Transverse colon (tissue), 4 donors: ENCODE measurements around the gene SCGB1A1. TPM values are rescaled to one million over a fixed set of nuclear protein-coding genes. Genes with fewer than 3 reads are reported as not detected.

Experiments
- DNase-seq: peaks from one replicate; pipeline ENCODE4 v3.0.0-alpha.2; 2019
- H3K27ac ChIP-seq, 4 donors: fragments of 200-600 bp; sonication (generic); 2 replicates each; pipeline ENCODE4 v1.5.1; 2016 to 2018; ENCODE audit warnings: inconsistent platforms in 4 of 4
- H3K27me3 ChIP-seq: fragments of 200-600 bp; sonication (generic); 2 replicates; pipeline ENCODE4 v1.5.1; 2017; ENCODE audit warnings: inconsistent platforms
- H3K36me3 ChIP-seq, 4 donors: fragments of 200-600 bp; sonication (generic); 2 replicates each; pipeline ENCODE4 v1.5.1; 2017 to 2019; ENCODE audit warnings: inconsistent platforms in 4 of 4
- H3K4me1 ChIP-seq, 4 donors: fragments of 200-600 bp; sonication (generic); 2 replicates each; pipeline ENCODE4 v1.5.1; 2017 to 2020; ENCODE audit warnings: inconsistent platforms in 4 of 4
- H3K4me3 ChIP-seq, 4 donors: fragments of 200-600 bp; sonication (generic); 1 replicate in 1 of 4; 2 replicates in 3 of 4; pipeline versions ENCODE4 v1.5.1 to v1.6.1; 2017 to 2019; ENCODE audit warnings: inconsistent platforms in 4 of 4
- H3K9me3 ChIP-seq, 2 donors: fragments of 200-600 bp; sonication (generic); 2 replicates each; pipeline ENCODE4 v1.5.1; 2017 to 2019; ENCODE audit warnings: inconsistent platforms in 2 of 2
- CTCF ChIP-seq, 5 experiments: fragments of 200-600 bp in 3 of 5; fragments of 450-650 bp in 2 of 5; sonication (generic) in 3 of 5; IDR thresholded peaks; 1 replicate in 2 of 5; 2 replicates in 3 of 5; pipeline ENCODE4 v1.5.1; 2016 to 2017; ENCODE audit warnings: antibody characterized with exemption in 5 of 5, inconsistent platforms in 3 of 5, mild to moderate bottlenecking in 2 of 5, moderate library complexity in 1 of 5
- EP300 ChIP-seq: sonication (generic); formaldehyde crosslinking; IDR thresholded peaks from one replicate; pipeline ENCODE4 v1.6.1; 2017; ENCODE audit warnings: antibody characterized with exemption, low read depth
- POLR2A ChIP-seq: fragments of 450-650 bp; IDR thresholded peaks from one replicate; pipeline ENCODE4 v1.6.1; 2016; ENCODE audit warnings: antibody characterized with exemption, mild to moderate bottlenecking, moderate library complexity
- POLR2AphosphoS5 ChIP-seq, 3 donors: sonication (generic); formaldehyde crosslinking; IDR thresholded peaks; one replicate each; pipeline ENCODE4 v1.6.1; 2016; ENCODE audit warnings: antibody characterized with exemption in 3 of 3
- WGBS, 2 donors: methylation state at CpG; one replicate each; pipeline ENCODE4 v1.1.5; 2018; ENCODE audit warnings: low coverage in 1 of 2; 5-methylcytosine and 5-hydroxymethylcytosine counted together
- in situ Hi-C, 4 donors: fragments of 200-750 bp; cut with MboI; loops; one replicate each; pipeline versions ENCODE4 v1.15.0 to v1.15.1; 2017; ENCODE audit warnings: low sequenced_read_pairs in 3 of 4, low pct_ligation_motif_present in 1 of 4, low pct_unique_long_range_greater_than_20kb in 1 of 4
- intact Hi-C: fragments of 100-400 bp; cut with DNase I; formaldehyde crosslinking; loops from one replicate; pipeline ENCODE4 v1.15.1; 2023; ENCODE audit warnings: low total_unique reads
- total RNA-seq, 4 donors: library from RNA; depleted of rRNA; stranded (reverse); fragments of >200 nt; gene quantifications; one replicate each; pipeline ENCODE4 v1.1.0, GENCODE V29; 2016

SCGB1A1 gene
- total RNA-seq, 4 donors from 2014 or later: not detected

GRCh38 chr11:62406034-62406433, 12.8 kb upstream of the SCGB1A1 start:
- Histone ChIP-seq H3K36me3 (no peaks in the 10 kb centered on the region), H3K4me3 (no peak overlapping the region), H3K9me3 (no peaks in the 10 kb centered on the region), H3K27me3 (no peaks in the 10 kb centered on the region), H3K4me1 (peaks cover 18 to 23% (median 21%) of the 10 kb centered on the region in 4 donors), H3K27ac (no peak overlapping the region)
- intact Hi-C loops (no loop called here), in situ Hi-C loops (loop anchor here in 1 of 4 donors (25.0 kb wide), 1 partner anchor 281 kb away; the partner anchor contains the start of genes LRRN4CL and UBXN1)
- 57% methylated on average over 4 of the region's 4 CpGs; no CpG with 5 or more reads in 1 of the 2 donors for WGBS, 2 donors
- TF ChIP-seq CTCF (IDR thresholded peaks at IDR 0.05) (no peak), POLR2A (no peak), POLR2AphosphoS5 (IDR thresholded peaks at IDR 0.05) (no peak), EP300 (no peak)
- no peak for DNase-seq

- intact Hi-C loops: no loop called here
- 87 to 88% methylated on average over 4 to 8 of the region's 8 CpGs for WGBS, 2 donors
- TF ChIP-seq POLR2AphosphoS5 (IDR thresholded peaks at IDR 0.05) (no peak), EP300 (no peak), POLR2A (no peak), CTCF (IDR thresholded peaks at IDR 0.05) (no peak)
Observed at GRCh38 chr11:62409831-62410230, 9.0 kb upstream of the SCGB1A1 start.

GRCh38 chr11:62410972-62411371, 7.9 kb upstream of the SCGB1A1 start:
- H3K27ac ChIP-seq: no peak overlapping the region
- in situ Hi-C loops: loop anchor here in 1 of 4 donors (25.0 kb wide), 1 partner anchor 276 kb away; the partner anchor contains the start of genes LRRN4CL and UBXN1
- no peaks in the 10 kb centered on the region for H3K9me3 ChIP-seq
- no peaks in the 10 kb centered on the region for H3K36me3 ChIP-seq
- no peaks in the 10 kb centered on the region for H3K27me3 ChIP-seq
- 90% methylated on average over 8 of the region's 8 CpGs; no CpG with 5 or more reads in 1 of the 2 donors for WGBS, 2 donors
- no peak overlapping the region for H3K4me3 ChIP-seq
- DNase-seq: no peak
- H3K4me1 ChIP-seq: no peaks in the 10 kb centered on the region
- intact Hi-C loops: no loop called here
- TF ChIP-seq POLR2A (no peak), POLR2AphosphoS5 (IDR thresholded peaks at IDR 0.05) (no peak), EP300 (no peak), CTCF (IDR thresholded peaks at IDR 0.05) (no peak)

More at GRCh38 chr11:62409831-62410230, 9.0 kb upstream of the SCGB1A1 start:
- Histone ChIP-seq H3K4me1 (no peaks in the 10 kb centered on the region), H3K9me3 (no peaks in the 10 kb centered on the region), H3K36me3 (no peaks in the 10 kb centered on the region), H3K4me3 (no peak overlapping the region), H3K27ac (no peak overlapping the region), H3K27me3 (no peaks in the 10 kb centered on the region)
- no peak for DNase-seq
- in situ Hi-C loops: loop anchor here in 1 of 4 donors (25.0 kb wide), 1 partner anchor 277 kb away; the partner anchor contains the start of genes LRRN4CL and UBXN1

GRCh38 chr11:62411524-62411923, 7.3 kb upstream of the SCGB1A1 start:
- Histone ChIP-seq H3K36me3 (no peaks in the 10 kb centered on the region), H3K4me1 (no peaks in the 10 kb centered on the region), H3K9me3 (no peaks in the 10 kb centered on the region), H3K27me3 (no peaks in the 10 kb centered on the region), H3K4me3 (no peak overlapping the region), H3K27ac (no peak overlapping the region)
- intact Hi-C loops: no loop called here
- in situ Hi-C loops: loop anchor here in 1 of 4 donors (25.0 kb wide), 1 partner anchor 276 kb away; the partner anchor contains the start of genes LRRN4CL and UBXN1
- 89% methylated on average over 5 of the region's 5 CpGs; no CpG with 5 or more reads in 1 of the 2 donors for WGBS, 2 donors
- DNase-seq: no peak
- no peak for TF ChIP-seq POLR2A
- no peak for TF ChIP-seq POLR2AphosphoS5 (IDR thresholded peaks at IDR 0.05)
- TF ChIP-seq CTCF (IDR thresholded peaks at IDR 0.05): no peak
- TF ChIP-seq EP300: no peak
